Limb (tissue), 2 donors: ENCODE results near the gene PLOD2.
A peak's percentile ranks its signal among the peaks of the same experiment; 100 is the strongest.

Source experiments
- DNase-seq, 2 donors: peaks; one replicate each; pipeline ENCODE4 v3.0.0-alpha.2; 2016; ENCODE audit errors: extremely low spot score in 2 of 2

PLOD2 gene

DNA sequence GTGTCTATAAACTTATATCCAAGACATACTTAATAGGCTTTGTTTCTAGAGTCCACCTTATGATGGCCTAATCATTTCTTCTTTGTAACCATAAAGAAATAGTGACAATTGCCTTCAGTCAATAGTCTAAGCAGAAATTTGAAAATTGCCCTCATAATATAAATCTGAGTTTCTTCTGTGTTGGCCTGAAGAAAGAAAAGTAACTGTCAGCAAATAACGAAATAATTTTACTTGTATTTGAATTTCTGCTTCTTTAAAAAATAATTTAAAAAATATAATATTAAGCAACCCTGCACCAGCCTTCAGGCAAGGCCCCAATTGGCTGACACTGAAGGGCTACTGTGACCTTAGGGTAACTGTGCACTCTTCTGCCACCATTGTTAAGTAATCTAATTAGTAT, 113.5 kb downstream of the PLOD2 start:
- DNase-seq, result no peak

DNA sequence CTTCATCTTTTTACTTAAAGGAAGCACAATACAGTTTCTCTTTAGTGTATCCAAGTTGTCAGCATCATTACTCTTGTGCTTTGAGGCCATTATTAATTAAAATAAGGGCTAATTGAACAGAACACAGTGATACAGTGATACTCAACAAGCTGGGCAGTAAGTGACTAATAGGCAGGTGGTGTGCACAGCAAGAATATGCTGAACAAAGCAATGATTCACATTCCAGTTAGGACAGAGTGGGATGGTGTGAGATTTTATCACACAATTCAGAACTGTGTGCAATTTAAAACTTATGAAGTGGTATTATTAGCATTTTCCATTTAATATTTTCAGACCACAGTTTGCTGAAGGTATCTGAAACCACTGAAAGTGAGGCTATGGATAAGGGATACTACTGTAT, 116.9 kb downstream of the PLOD2 start:
- no peak for DNase-seq

DNA sequence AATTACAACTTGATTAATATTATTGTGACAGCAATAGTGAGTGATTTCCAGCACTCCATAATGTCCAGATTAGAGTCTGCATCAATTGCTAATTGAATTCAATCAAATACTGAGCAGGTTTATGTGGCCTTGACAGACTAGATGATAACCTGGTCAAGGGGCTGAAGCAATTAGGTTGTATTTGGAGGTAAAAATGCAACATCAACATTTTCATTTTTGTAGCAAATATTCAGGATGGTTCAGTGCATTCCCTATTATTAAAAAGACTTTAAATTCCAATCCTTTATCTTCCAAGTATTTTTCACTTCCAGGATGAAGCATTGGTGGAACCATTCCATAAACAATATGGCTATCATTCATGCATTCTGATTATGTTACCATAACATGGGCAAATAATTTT, 120.4 kb downstream of the PLOD2 start:
- DNase-seq, result no peak

DNA sequence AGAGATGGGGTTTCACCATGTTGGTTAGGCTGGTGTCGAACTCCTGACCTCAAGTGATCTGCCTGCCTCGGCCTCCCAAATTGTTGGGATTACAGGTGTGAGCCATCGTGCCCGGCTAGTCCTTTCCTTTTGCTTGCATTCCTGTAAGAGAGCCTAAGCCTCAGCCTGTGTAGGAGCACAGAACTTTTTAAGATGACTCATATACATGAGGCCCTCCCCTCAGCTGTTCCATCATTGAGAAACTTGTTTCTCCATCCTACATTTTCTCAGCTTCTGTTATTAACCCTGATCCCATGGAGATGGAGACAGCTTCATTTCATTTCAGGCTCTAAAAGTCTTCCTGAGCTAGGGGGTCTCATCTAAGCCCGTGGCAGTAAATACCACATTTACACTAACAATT, 123.3 kb downstream of the PLOD2 start:
- DNase-seq, result no peak

DNA sequence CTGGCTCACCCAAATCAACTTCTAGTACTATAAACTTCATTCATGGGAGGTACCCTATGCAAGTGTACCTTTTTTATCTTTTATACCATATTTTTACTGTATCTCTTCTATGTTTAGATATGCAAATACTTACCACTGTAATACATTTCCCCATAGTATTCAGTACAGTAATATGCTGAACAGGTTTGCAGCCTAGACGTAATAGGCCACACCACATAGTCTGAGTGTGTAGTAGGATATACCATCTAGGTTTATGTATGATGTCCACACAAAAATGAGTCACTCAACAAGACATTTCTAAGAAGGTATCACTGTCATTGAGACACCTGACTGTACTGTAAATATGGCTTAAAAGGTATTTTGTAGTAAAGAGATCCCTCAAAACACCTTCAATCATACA, 124.7 kb downstream of the PLOD2 start:
- DNase-seq, result no peak

DNA sequence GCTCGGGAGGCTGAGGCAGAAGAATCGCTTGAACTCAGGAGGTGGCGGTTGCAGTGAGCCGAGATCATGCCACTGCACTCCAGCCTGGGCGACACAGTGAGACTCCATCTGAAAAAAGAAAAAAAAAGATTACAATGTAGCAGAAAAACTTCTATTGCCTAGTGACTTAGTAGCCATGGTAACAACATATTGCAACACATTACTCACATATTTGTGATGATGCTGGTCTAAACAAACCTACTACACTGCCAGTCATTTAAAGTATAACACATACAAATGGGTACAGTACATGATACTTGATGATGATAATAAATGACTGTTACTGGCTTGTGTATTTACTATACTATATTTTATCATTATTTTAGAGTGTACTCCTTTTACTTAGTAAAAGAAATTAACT, 125.6 kb downstream of the PLOD2 start:
- no peak for DNase-seq

DNA sequence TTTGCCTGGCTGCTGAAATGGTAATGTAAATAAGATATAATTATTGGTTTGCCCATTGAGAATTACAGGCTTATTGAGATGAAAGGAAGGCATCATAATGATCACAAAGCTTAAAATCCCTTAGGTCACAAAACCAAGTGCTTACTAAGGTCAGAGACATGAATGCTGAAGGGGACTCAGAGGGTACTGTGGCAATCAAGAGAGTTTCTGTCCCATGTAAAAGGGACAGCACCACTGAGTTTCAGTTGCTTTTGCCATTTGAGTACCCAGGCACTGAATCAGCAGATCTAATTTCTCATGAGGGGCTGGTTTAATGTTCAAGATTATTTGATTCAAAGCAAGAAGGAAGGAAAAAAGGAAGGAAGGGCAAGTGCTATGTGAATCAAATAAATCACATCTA, 127.0 kb downstream of the PLOD2 start:
- DNase-seq, result no peak

DNA sequence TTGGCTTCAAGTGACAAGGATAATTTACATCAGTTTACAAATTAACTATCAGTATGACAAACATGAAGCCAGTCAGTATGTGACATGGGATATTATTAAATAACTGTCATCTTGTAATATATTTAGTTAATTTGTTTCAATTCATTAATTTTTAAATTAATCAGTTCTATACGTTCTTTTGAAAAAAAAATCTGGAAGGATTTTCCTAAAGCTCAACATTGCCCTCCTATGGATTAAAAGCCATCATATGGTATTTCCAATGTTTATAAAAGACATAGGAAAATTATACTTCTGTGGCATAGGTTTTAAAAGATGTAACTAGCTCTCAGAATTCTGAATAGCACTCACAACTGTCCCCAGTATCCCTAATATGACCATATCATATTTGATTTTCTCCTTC, 134.4 kb downstream of the PLOD2 start:
- DNase-seq, result peak in 1 of 2 donors; percentile 32

DNA sequence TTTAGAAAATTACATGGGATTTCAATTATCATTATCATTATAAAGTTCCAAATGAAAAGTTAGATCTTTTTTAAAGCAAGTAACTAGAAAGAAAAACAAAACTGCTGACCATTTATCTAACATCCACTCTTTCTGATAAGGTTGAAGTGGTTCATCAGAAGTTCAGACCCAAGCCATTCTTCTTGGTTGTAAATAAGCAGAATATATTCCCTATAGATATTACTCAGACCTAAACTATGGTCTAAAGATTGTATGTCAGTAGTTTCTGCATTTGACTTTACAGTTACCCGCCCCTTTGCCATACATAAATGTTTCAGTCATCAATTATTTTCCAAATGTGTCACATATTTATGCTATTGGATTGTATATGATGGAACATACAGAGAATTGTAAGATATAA, 136.7 kb downstream of the PLOD2 start:
- DNase-seq, result no peak

DNA sequence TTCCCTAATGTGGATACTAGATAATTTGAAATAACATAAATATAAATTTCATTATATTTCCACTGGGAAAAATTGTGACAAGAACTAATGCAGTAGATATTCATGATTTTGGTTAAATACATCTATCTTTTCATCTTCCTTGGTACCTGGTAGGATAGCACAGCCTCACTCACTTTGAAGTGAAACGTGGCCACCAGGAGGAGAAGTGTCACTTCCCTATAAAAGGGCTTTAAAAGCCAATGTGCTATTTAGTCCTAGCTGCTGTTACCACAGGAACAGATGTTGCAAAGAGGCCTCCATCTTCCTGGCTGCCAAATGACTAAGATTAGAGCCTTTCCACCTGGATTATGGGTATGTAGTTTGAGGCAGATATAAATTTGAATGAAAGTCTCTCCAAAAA, 140.0 kb downstream of the PLOD2 start:
- no peak for DNase-seq

DNA sequence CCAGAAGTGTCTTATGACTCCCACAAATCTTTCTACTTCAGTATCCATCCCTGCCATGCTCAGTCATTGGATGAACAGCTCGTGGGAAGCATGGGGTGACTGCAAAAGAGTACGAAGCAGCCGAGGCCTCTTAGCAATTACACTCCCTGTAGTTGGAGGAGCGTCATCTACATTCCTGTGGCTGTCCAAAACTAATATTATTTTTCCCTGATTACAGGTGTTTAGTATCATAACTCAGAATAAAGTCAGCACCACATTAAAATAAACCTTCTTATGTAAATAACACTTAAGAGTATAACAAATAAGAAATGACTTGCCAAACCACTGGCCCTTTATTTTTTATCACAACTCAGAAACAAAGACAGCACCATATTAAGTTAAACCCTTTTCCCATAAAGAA, 141.5 kb downstream of the PLOD2 start:
- DNase-seq, result no peak
